ENCODE data around the gene NRXN2.

GRCh38 chr11:64590763-64591221, 132.2 kb downstream of the NRXN2 start, which contains the start of gene SLC22A12:
- no peak for TF ChIP-seq POLR2A (IDR thresholded peaks at IDR 0.05)
- no peak for TF ChIP-seq CTCF (IDR thresholded peaks at IDR 0.05)
